Breast epithelium (tissue), 3 donors: ENCODE results near the gene RBBP6.
"Not testable (repeated sequence)": the region's sequence is repeated elsewhere in the genome, so short reads cannot be mapped to it uniquely, and the experiment has no call there.

Source experiments
- POLR2AphosphoS5 ChIP-seq, 3 donors: sonication (generic); formaldehyde crosslinking; IDR thresholded peaks; one replicate each; pipeline ENCODE4 v1.6.1; 2017; ENCODE audit warnings: antibody characterized with exemption in 3 of 3
- TF ChIP-seq, protein P1 (sequence below), 3 donors: fragments of 450-650 bp; IDR thresholded peaks; one replicate each; pipeline ENCODE4 v1.5.1; 2016 to 2017; ENCODE audit warnings: antibody characterized with exemption in 3 of 3, mild to moderate bottlenecking in 3 of 3, moderate library complexity in 3 of 3

DNA sequence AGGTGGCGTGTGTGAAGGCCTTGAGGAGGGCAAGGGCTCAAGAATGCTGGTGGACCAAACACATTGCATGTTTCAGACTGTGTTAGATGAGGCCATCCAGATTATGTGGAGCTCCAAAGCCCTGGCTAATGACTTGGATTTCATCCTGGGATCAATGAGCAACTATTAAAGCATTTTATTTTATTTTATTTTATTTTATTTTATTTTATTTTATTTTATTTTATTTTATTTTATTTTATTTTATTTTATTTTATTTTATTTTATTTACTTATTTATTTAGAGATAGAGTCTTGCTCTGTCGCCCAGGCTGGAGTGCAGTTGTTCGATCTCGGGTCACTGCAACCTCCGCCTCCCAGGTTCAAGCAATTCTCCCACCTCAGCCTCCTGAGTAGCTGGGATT lies 73.9 kb downstream of the RBBP6 start:
- TF ChIP-seq POLR2AphosphoS5 (IDR thresholded peaks at IDR 0.05) = not testable (repeated sequence)
- TF ChIP-seq, protein P1, sequence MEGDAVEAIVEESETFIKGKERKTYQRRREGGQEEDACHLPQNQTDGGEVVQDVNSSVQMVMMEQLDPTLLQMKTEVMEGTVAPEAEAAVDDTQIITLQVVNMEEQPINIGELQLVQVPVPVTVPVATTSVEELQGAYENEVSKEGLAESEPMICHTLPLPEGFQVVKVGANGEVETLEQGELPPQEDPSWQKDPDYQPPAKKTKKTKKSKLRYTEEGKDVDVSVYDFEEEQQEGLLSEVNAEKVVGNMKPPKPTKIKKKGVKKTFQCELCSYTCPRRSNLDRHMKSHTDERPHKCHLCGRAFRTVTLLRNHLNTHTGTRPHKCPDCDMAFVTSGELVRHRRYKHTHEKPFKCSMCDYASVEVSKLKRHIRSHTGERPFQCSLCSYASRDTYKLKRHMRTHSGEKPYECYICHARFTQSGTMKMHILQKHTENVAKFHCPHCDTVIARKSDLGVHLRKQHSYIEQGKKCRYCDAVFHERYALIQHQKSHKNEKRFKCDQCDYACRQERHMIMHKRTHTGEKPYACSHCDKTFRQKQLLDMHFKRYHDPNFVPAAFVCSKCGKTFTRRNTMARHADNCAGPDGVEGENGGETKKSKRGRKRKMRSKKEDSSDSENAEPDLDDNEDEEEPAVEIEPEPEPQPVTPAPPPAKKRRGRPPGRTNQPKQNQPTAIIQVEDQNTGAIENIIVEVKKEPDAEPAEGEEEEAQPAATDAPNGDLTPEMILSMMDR (IDR thresholded peaks at IDR 0.05) = not testable (repeated sequence)
